Right lobe of liver (tissue), 4 donors: ENCODE measurements around the gene OR4K17.

ENCODE experiments used
- POLR2A ChIP-seq: fragments of 450-650 bp; IDR thresholded peaks from one replicate; pipeline ENCODE4 v1.6.1; 2017; ENCODE audit warnings: antibody characterized with exemption, mild to moderate bottlenecking
- TF ChIP-seq, protein P1 (sequence below), 4 donors: fragments of 200-600 bp in 3 of 4; fragments of 450-650 bp in 1 of 4; IDR thresholded peaks; one replicate each; pipeline versions ENCODE4 v1.5.1 to v1.8.0; 2016 to 2022; ENCODE audit warnings: antibody characterized with exemption in 4 of 4, mild to moderate bottlenecking in 2 of 4
- donor health status: DM: no; HTN: no; CAD: no.
- donor health status: DM: no; HTN: no; CAD: no.
- donor health status: DM: no; HTN: yes; CAD: no.

- TF ChIP-seq, protein P1, sequence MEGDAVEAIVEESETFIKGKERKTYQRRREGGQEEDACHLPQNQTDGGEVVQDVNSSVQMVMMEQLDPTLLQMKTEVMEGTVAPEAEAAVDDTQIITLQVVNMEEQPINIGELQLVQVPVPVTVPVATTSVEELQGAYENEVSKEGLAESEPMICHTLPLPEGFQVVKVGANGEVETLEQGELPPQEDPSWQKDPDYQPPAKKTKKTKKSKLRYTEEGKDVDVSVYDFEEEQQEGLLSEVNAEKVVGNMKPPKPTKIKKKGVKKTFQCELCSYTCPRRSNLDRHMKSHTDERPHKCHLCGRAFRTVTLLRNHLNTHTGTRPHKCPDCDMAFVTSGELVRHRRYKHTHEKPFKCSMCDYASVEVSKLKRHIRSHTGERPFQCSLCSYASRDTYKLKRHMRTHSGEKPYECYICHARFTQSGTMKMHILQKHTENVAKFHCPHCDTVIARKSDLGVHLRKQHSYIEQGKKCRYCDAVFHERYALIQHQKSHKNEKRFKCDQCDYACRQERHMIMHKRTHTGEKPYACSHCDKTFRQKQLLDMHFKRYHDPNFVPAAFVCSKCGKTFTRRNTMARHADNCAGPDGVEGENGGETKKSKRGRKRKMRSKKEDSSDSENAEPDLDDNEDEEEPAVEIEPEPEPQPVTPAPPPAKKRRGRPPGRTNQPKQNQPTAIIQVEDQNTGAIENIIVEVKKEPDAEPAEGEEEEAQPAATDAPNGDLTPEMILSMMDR (IDR thresholded peaks at IDR 0.05), result no peak
- no peak for TF ChIP-seq POLR2A
Observed at GRCh38 chr14:20110438-20110837, at the start of gene OR4K17.
